ENCODE measurements around the gene HMGN1.

The HMGN1 gene

DNA sequence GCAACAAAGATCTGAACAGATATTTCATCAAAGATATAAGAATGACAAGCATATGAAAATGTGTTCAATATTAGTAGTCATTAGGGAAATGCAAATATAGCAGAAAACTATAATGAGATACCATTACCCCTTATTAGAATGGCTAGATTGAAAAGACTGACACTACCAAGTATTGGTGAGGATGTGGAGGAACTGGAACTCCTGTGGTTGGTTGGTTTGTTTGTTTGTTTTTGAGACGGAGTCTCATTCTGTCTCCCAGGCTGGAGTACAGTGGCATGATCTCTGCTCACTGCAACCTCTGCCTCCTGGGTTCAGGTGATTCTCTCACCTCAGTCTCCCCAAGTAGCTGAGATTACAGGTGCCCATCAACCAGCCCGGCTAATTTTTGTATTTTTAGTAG is 18.9 kb upstream of the HMGN1 start:
- no peak for DNase-seq (ENCODE audit: low read depth)

DNA sequence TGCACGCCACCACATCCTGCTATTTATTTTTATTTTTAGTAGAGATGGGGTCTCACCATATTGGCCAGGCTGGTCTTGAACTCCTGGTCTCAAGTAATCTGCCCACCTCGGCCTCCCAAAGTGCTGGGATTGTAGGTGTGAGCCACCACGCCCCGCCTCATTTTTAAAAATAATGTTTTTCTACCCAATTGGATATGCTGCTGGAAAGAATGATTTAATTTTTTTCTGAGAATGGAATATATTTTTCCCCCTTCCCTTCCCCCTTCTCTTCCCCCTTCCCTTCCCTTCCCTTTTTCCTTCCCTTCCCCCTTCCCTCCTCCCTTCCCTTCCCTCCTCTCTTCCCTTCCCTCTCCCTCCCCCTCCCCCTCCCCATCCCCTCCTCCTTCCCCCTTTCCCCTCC is 17.7 kb upstream of the HMGN1 start:
- DNase-seq (ENCODE audit: low read depth) = no peak

GRCh38 chr21:39364949-39365348 is 16.1 kb upstream of the HMGN1 start:
- DNase-seq (ENCODE audit: low read depth) = no peak

DNA sequence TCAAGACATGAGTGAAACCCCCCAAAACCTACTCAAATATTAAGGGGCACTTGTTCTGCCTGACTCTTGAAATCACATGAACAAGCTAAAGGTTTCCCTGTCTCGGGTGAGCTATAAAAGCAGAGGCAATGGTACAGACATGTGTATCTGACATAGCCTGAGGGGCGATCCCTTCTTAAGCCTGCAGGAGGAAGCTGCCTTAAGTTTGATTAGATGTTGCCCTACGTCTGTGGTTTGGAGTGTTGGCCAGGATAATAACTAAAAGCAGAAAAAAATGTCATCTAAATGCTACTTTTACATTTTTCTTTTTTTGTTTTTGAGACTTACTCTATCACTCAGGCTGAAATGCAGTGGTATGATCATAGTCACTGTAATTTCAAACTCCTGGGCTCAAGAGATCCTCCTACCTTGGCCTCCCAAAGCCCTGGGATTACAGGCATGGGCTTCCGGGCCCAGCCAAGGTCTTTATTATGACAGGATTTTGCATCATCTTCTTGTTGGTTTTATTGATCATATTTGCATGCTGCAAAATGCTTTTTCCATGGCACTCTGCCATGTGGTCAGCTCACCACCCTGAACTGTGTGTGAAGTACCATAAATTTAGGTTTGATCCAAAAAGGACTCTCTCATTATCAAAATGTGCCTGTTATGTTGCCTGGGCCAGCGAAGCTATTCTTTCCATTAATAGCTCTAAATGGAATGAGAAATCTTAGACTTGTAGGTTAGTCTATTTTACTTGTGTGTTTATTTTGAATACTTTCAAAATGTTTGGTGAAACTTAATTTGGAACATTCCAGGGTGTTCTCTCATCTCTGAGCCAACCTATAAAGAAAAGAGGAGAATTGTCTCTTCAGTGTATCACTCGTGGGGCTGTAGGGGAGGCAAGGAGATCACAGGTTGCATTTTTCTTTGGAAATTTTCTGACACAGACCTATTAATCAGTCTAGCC is 15.0 kb upstream of the HMGN1 start:
- DNase-seq (ENCODE audit: low read depth) = no peak

GRCh38 chr21:39362733-39363132 is 13.8 kb upstream of the HMGN1 start:
- no peak for DNase-seq (ENCODE audit: low read depth)

DNA sequence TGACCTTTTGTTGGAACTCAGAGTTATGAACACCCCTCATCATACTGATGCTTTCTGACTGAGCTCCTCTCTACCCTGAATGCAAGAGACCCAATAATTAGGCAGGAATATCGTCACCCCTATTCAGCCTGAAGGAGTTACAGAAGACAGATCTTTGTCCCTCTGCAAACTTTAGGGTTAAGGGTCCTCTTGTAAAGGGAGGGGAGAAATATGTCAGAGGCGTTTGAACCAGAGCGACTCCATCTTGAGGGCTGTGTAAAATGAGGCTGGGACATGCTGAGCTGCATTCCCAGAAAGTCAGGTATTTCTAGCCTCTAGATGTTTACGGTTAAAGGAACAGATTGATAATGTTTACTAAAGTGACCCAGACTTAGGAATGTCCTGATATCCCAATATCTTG is 10.5 kb upstream of the HMGN1 start:
- no peak for DNase-seq (ENCODE audit: low read depth)

GRCh38 chr21:39353295-39353694 is 4.4 kb upstream of the HMGN1 start:
- DNase-seq (ENCODE audit: low read depth) = no peak

DNA sequence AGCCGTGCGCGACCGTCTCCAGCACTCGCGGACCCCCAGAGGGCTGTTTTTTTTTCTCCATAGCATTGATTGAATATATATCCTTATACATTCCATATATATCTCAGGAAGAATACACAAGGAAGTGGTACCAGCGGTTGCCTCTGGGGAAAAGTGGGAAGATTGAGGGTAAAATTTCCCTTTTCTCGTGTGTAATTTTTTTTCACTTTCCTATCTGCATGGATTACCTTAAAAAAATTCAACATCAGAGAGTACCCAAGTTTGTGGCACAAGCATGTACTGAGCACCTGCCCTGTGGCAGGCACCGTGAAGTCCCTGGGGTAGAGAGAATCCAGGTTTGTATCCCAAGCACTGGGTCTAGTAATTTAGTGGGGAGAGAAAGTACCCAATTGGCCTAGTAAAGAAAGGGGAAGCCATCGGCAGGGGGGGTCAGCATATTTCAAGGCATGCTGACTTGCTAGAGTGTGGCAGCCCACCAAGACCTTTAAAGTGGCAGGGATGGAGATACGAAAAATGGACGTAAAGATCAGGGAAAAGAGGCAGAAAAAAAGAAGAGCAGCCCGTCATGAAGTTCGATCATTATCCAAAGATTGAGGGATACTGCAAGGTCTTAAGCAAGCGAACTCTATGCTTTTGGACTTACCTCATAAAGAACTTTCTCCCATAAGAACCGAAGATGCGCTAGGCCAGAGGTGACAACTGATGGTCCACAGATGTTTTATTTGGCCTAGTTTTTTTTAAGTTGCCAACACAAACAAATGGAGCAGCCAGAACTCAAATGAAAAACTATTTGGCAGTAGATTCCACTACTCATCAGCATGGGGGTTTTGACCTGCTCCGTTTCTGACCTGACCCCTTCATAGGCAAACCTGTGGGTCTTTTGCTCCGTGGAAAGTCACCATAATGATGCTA is 1.5 kb upstream of the HMGN1 start:
- no peak for DNase-seq (ENCODE audit: low read depth)

GRCh38 chr21:39349211-39350093 is 564 bp upstream of the HMGN1 start:
- DNase-seq (ENCODE audit: low read depth) = peak; percentile 81

DNA sequence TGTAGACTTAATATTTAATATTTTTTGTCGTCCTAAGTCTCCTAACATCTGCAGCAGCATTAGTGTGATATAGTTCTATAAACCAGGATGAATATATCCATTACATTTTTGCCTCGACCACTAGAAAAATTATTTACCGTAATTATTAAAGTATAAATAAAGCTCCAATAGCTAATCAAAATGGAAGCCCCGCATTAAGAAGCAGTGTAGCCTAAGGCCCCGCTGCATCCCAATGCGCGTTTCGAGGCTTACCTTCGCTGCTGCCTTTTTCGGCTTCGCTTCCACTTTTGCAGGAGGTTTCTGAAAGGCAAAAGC is 891 bp downstream of the HMGN1 start:
- no peak for DNase-seq (ENCODE audit: low read depth)

DNA sequence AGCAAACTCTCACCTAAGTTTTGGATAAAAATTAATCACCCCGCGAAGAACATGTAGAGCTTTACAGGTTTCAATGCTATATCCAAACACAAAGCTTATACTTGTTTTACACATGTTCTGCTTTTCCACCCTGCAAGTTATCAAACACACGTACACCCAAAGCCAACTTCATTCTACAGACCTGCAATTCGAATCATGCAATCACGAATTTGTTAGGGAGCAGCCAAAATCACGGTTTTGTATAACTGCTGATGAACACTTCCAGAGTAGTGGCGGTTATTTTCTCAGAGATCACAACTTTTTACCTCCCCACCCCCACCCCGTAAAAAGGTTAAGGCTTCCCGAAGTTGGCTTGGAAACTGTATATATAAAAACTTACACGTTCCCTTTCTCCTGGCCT is 1.4 kb downstream of the HMGN1 start:
- no peak for DNase-seq (ENCODE audit: low read depth)

DNA sequence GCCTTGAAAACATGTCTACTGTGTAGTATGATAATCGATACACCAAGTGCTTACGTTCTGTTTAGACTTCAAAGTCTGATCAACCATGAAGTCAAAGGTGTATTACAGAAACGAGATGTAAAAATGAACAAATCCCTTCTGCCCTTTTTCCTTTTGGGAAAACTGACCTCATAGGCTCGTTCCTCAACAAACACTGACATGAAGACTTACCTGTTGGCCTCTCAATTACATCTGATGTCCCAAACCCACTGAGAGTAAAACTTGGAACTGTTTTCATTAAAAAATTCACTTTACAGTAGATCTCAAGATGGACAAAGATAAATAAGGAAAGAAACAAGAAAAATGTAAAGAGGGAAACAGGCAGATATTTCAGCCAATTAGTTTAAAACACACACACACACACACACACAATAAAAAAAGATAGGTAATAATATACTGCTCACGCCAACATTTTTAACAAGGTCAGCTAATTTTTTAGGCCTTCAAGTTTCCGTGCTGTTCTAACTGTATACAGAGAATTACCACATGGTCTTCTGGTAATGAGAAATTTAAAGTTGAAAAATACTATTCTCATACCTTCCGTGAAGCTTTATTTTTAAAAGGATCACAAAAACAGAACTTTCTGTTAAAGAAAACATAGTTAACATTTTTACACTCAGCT is 2.1 kb downstream of the HMGN1 start:
- no peak for DNase-seq (ENCODE audit: low read depth)

- DNase-seq (ENCODE audit: low read depth) = no peak
Observed at GRCh38 chr21:39346206-39346605, 2.7 kb downstream of the HMGN1 start.

DNA sequence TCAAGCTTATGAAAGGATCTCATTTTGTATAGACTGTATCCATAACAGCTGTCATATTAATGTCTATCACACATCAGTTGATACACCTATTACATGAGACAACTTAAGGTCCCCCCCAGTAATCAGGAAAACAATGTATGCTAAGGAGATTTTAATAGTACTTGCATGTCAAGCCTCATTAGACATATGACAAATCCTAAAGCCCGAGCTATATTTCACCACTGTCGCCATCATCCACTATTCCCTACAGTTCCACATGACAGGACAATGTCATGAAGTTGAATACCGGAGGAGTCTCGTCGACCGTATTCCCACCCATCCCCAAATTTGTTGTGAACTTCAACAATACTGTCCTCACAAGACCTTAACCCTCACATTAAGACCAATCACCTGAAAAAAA is 3.4 kb downstream of the HMGN1 start:
- no peak for DNase-seq (ENCODE audit: low read depth)

GRCh38 chr21:39344848-39345247 is 4.0 kb downstream of the HMGN1 start:
- no peak for DNase-seq (ENCODE audit: low read depth)

- DNase-seq (ENCODE audit: low read depth) = no peak
Observed at GRCh38 chr21:39341249-39341923, 7.5 kb downstream of the HMGN1 start.

GRCh38 chr21:39340687-39341086 is 8.2 kb downstream of the HMGN1 start:
- DNase-seq (ENCODE audit: low read depth) = no peak

- no peak for DNase-seq (ENCODE audit: low read depth)
Observed at GRCh38 chr21:39339231-39339630, 9.7 kb downstream of the HMGN1 start.

DNA sequence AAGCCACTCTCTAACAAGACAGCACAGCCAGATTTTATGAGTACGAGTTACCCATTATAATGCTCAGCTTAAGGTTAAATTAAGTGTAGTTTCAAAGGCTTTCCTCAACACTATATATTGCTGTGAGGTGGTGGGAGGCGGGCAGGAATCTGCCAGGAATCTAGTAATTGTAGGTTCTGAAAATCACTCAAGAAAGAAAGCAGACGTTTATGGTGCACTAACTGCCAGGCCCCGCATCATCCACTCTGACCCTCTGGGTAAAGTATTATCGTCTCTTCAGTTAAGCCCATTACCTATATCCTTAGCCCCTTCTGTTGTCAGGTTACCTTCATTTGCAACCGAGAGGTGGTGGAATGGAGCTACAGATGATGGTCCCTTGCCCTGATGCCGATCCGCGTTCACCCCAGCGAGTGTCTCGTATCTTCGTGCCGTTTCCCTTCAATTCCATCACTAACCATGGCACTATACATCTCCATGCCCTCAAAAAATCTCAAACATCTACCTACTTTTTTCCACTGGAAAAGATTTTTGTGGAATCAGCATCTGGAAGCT is 12.4 kb downstream of the HMGN1 start:
- DNase-seq (ENCODE audit: low read depth) = no peak

GRCh38 chr21:39334611-39335010 is 14.3 kb downstream of the HMGN1 start:
- DNase-seq (ENCODE audit: low read depth) = no peak

DNA sequence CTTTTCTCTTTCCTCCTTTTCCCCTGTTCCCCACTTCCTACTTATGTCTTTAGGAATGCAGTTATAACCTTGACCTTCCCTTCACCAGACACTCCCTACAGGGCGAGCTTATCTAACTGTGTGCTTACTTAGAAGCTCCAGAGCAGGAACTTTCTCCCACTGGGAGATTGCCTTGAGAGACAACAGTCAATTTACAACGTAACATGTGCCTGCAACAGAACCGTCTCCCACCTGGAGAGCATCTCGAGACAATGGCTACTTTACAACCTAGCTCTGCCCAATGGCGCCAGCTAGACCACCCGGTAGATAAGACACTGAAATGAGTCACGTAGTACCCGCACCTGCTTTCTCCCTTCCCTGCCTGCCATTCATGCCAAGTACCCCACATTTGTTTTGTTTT is 16.7 kb downstream of the HMGN1 start:
- no peak for DNase-seq (ENCODE audit: low read depth)
